MCF 10A (cell line): ENCODE results near the gene WNT7B. TPM values are rescaled to one million over a fixed set of nuclear protein-coding genes. Genes with fewer than 3 reads are reported as not detected.
A peak's percentile ranks its signal among the peaks of the same experiment; 100 is the strongest.

Experiments used
- BruUV-seq: library from RNA; stranded (reverse); fragments of 400-500 nt; replicated peaks from 2 replicates; lab custom pipeline; 2021; lab: Mats Ljungman, UMichigan
- CTCF ChIA-PET: fragments of 300-600 bp; sonication (Branson Sonifier 250); formaldehyde crosslinking; extraction: SDS; loops from one replicate; lab custom pipeline; 2021; ENCODE audit warnings: antibody characterized with exemption, inconsistent platforms; lab: Yijun Ruan, JAX
- POLR2A ChIA-PET: fragments of 300-600, 350-650 bp; sonication (Branson Sonifier 250); formaldehyde crosslinking; extraction: SDS; loops from one replicate; lab custom pipeline; 2020; ENCODE audit warnings: antibody characterized with exemption, inconsistent platforms; lab: Yijun Ruan, JAX
- DNase-seq: peaks from one replicate; pipeline ENCODE4 v3.0.0-alpha.2; 2018; ENCODE audit not compliant: unreplicated experiment
- H3K27ac Mint-ChIP-seq: one replicate; pipeline ENCODE4 v1.8.0; 2022; ENCODE audit warnings: mild to moderate bottlenecking, low read depth, mixed read lengths; ENCODE audit not compliant: unreplicated experiment
- H3K27me3 Mint-ChIP-seq: one replicate; pipeline ENCODE4 v1.8.0; 2022; ENCODE audit warnings: mixed read lengths; ENCODE audit not compliant: insufficient read depth, unreplicated experiment
- H3K36me3 Mint-ChIP-seq: one replicate; pipeline ENCODE4 v1.8.0; 2022; ENCODE audit warnings: mild to moderate bottlenecking, moderate library complexity, mixed read lengths; ENCODE audit not compliant: insufficient read depth, unreplicated experiment
- H3K4me1 Mint-ChIP-seq: one replicate; pipeline ENCODE4 v1.8.0; 2022; ENCODE audit warnings: mixed read lengths; ENCODE audit not compliant: insufficient read depth, unreplicated experiment
- H3K4me3 Mint-ChIP-seq: one replicate; pipeline ENCODE4 v1.8.0; 2022; ENCODE audit warnings: mild to moderate bottlenecking, moderate library complexity, mixed read lengths; ENCODE audit not compliant: unreplicated experiment
- H3K9me3 Mint-ChIP-seq: one replicate; pipeline ENCODE4 v1.8.0; 2022; ENCODE audit warnings: mixed read lengths; ENCODE audit not compliant: unreplicated experiment
- intact Hi-C: fragments of 100-400 bp; cut with micrococcal nuclease; formaldehyde crosslinking; loops from 2 replicates; pipeline ENCODE4 v1.14.1; 2022
- total RNA-seq: library from RNA; stranded (reverse); gene quantifications from 2 replicates; pipeline ENCODE4 v1.2.3, GENCODE V29; 2022
- TF ChIP-seq, protein P1 (sequence below): fragments of 200-600 bp; IDR thresholded peaks from one replicate; pipeline ENCODE4 v1.8.0; 2022; ENCODE audit warnings: antibody characterized with exemption, mild to moderate bottlenecking; ENCODE audit not compliant: unreplicated experiment

WNT7B gene
- total RNA-seq, 1 experiment from 2014 or later = 0.28 TPM

DNA sequence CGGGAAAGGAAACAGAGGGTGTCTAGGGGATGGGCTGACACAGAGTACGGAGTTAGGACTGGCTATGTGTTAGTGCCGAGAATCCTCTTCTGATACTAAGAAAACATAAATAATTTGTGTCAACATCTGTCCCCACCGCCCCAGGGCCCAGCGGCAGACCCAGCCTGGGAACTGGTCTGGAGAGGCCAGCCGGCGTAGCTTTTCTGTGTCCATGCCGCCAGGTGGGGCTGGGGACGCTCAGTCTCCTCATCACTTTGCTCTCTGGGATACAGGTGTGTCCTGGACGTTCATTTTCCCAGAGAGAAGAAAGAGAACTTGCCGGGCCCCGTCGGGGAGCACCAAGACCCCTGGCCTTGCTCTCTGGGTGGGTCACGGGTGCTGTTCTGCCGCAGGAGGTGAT, 54.7 kb downstream of the WNT7B start:
- no peak for DNase-seq
- CTCF ChIA-PET = no interaction called here
- TF ChIP-seq, protein P1, sequence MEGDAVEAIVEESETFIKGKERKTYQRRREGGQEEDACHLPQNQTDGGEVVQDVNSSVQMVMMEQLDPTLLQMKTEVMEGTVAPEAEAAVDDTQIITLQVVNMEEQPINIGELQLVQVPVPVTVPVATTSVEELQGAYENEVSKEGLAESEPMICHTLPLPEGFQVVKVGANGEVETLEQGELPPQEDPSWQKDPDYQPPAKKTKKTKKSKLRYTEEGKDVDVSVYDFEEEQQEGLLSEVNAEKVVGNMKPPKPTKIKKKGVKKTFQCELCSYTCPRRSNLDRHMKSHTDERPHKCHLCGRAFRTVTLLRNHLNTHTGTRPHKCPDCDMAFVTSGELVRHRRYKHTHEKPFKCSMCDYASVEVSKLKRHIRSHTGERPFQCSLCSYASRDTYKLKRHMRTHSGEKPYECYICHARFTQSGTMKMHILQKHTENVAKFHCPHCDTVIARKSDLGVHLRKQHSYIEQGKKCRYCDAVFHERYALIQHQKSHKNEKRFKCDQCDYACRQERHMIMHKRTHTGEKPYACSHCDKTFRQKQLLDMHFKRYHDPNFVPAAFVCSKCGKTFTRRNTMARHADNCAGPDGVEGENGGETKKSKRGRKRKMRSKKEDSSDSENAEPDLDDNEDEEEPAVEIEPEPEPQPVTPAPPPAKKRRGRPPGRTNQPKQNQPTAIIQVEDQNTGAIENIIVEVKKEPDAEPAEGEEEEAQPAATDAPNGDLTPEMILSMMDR = no peak
- Mint-ChIP-seq H3K9me3 (no peaks in the 10 kb centered on the region), H3K27me3 (no peaks in the 10 kb centered on the region), H3K4me3 (no peak overlapping the region), H3K36me3 (no peaks in the 10 kb centered on the region), H3K27ac (no peak overlapping the region), H3K4me1 (peaks cover 5% of the 10 kb centered on the region)
- BruUV-seq = no TSS peak
- POLR2A ChIA-PET = no interaction called here
- intact Hi-C loops = no loop called here

DNA sequence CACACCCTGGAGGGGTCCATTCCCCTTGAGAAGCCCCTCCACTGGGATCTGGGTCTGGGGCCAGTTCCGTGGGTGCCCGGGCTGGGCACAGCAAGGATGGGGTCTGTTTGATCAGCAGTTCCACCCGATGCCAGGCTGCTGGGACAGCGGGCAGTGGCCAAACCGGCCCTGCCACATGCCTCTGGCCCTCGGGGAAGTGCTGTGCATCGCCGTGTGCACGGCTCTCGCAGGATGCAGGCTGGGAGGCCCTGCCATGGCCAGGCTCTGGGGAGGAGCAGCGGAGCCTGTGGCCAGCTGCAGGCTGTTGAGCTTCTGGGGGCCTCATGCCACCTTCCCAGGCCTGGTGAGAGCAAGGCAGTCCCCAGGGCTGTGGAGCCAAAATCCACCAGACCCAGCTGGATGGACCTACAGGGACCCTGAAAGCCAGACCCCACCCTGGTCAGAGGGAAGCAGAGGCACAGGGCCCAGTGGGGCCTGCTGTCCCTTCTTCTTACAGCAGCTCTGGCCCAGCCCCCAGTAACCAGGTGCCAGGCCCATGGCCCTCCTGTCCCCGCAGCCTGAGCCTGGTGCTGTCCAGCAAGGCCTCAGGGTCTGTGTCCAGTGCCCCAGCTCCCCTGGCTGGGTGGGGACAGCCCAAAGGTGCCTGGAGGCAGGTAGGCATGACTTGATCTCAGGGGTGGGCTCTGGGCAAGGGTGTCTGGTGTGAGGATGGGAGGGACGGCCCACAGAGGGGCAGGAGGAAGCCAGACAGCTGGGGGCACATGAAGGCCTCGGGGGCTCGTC, 57.3 kb downstream of the WNT7B start:
- Mint-ChIP-seq H3K27ac (no peak overlapping the region), H3K4me1 (peaks cover 5% of the 10 kb centered on the region), H3K4me3 (no peak overlapping the region), H3K9me3 (no peaks in the 10 kb centered on the region), H3K27me3 (no peaks in the 10 kb centered on the region), H3K36me3 (no peaks in the 10 kb centered on the region)
- TF ChIP-seq, protein P1 = no peak
- intact Hi-C loops = loop anchor here (2.0 kb wide), 1 partner anchor 15 kb away; no protein-coding TSS in a partner anchor
- CTCF ChIA-PET = interaction anchor here (0.6 kb wide), 1 partner anchor 14 kb away, joined by 6 read pairs; no protein-coding TSS in a partner anchor
- POLR2A ChIA-PET = no interaction called here
- no peak for DNase-seq
- BruUV-seq = no TSS peak

DNA sequence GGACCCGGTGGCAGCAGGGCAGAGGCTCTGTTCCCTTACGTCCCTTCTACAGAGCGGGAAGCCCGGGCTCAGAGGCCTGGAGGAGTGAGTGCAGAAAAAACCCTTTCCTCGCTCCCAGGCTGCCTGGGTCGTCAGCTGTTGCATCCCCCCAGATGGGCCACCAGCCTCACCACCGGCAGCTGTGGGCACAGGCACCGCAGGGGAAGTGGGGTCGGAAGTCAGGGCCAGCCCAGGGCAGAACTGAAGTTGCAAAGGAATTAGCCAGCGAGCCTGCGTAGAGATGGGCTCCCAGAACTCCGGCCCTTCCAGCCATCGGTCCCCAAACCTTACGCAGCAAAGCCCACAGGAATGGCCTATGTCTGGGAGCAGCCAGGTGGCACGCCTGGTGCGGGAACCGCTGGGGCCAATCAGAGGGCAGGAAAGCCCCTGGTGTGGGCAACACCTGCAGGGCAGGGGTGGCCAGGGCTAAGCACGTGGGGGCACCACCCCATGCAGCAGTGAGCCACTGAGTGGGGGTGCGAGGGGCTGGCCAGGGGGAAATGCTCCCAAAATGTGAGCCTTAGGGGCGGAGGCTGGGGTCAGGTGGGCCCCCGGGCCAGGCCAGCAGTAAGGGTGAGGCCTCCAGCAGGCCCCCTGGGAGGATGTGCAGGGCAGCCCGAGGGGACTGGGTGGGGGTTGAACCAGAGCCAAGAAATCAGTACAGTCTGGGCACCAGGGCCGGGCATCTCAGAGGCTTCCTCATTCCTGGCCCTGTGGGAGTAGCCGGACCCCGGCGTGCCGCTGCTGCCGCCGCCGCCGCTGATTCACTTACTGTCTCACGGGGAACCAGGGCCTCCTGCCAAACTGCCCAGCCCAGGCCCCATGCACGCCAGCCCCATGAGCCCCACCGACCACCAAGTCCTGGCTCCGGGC, 58.2 kb downstream of the WNT7B start:
- no peak overlapping the region for H3K27ac Mint-ChIP-seq
- H3K27me3 Mint-ChIP-seq = no peaks in the 10 kb centered on the region
- intact Hi-C loops = loop anchor here (2.0 kb wide), 1 partner anchor 16 kb away; no protein-coding TSS in a partner anchor
- peak; percentile 69 for DNase-seq
- BruUV-seq = no TSS peak
- ChIA-PET CTCF (no interaction called here), POLR2A (no interaction called here)
- H3K4me3 Mint-ChIP-seq = no peak overlapping the region
- no peaks in the 10 kb centered on the region for H3K36me3 Mint-ChIP-seq
- TF ChIP-seq, protein P1 = no peak
- H3K4me1 Mint-ChIP-seq = peaks cover 5% of the 10 kb centered on the region
- H3K9me3 Mint-ChIP-seq = no peaks in the 10 kb centered on the region
